GM20431 (cell line): ENCODE results near the gene PDE4B.
"Not testable (repeated sequence)": the region's sequence is repeated elsewhere in the genome, so short reads cannot be mapped to it uniquely, and the experiment has no call there.

ENCODE experiments used
- in situ Hi-C: fragments of 300-500 bp; cut with MseI, MboI; formaldehyde crosslinking; loops from one replicate; pipeline ENCODE4 v1.15.0; 2020; ENCODE audit warnings: low sequenced_read_pairs; ENCODE audit not compliant: unreplicated experiment

Gene PDE4B

DNA sequence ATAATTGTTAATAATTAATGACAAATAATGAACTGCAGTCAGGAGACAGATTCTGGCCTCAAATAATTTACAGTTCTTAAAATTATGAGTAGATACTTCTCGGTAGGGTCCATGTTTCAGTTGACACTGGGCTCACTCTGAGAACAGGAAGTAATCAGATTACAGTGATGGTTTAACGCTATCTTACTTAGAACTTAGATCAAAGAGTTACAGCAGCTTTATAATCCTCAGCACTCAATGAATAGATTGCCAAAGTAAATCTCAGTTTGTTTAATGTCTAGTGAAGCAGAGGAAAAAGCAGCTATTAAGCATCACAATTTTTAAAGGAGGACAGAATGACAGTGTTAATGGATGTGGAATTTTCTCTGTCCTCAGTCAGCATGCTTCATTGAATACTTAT, 79.6 kb downstream of the PDE4B start:
- in situ Hi-C loops, result no loop called here

DNA sequence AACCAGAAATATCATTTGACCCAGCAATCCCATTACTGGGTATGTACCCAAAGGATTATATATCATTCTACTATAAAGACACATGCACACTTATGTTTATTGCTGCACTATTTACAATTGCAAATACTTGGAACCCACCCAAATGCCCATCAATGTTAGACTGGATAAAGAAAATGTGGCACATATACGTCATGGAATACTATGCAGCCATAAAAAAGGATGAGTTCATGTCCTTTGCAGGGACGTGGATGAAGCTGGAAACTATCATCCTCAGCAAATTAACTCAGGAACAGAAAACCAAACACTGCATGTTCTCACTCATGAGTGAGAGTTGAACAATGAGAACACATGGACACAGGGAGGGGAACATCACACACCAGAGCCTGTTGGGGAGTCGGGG, 85.6 kb downstream of the PDE4B start:
- in situ Hi-C loops, result not testable (repeated sequence)

DNA sequence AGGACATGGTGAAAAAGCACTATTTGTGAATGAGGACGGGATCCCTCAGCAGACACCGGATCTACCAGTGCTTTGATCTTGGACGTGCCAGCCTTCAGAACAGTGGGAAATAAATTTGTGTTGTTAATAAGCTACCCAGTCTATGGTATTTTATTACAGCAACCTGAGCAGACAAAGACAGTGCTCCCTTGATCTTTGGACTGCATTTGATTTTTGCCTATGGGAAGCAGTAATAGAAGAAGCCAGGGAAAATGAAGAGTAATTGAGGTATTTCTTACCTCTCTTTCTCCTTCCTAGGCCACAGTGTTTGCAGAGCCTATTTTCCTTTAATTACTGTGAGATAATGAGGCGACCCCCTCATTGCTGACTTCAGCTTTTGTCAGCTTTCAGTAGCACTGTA, 87.9 kb downstream of the PDE4B start:
- in situ Hi-C loops, result no loop called here

DNA sequence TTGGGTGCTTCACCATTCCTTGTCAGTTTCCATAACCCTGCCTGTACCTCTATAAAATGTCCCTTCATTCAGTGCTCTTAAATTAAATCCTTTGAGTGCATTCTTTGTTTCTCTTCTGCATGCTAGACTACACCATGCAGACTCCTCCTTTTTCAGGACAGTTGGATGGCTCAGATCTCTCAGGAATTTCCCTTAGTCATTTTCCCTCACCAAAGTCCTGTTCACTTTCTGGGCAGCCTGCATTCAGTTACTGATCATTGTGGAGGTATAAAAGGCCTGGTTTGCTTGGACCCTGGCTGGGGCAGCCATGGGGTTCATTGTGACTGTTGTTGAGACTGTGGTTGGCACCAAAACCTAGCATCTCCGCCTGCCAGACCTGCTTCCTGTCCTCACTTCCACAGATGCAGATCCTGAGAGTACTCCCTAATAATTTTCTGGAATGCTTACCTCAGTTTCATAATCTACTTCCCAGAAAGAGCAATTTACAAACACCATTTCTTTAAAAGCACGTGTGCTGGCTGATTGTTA, 88.4 kb downstream of the PDE4B start:
- in situ Hi-C loops, result no loop called here

DNA sequence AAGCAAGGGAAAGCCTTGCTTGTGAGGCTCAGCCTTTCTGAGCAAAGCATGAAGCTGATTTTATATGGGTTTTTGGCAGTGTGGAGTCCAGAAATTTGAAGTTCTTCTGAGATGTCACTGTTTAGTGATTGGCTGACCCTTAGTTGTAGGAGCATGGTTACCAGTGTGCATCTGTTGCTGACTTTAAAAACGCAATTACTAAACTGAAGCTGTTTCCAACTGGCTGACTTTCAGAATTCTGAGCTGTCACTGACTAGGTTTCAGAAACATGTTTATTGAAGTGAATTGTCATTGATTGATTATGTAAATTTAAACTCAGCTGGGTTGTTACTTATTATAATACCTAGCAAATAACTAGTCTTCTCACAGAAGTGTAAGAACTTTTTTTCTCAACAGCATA, 89.4 kb downstream of the PDE4B start:
- in situ Hi-C loops, result no loop called here

DNA sequence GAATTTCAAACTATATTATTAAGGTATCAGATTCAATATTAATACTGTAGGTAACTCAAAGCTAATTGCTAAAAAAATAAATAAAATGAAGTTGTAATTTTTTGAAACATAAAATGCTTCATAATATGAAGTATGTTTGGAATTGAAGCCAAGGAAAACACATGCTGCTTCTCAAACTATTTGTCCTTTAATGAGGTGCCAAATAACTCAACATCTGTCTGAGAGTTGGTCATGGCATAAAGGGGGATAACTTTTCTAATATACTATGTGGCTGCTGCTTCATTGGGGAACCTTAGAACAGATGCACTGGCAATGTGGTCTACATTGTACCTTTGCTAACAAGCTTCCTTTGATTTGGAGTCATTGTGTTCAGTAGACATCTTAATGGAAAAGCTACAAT, 96.7 kb downstream of the PDE4B start:
- in situ Hi-C loops, result no loop called here

DNA sequence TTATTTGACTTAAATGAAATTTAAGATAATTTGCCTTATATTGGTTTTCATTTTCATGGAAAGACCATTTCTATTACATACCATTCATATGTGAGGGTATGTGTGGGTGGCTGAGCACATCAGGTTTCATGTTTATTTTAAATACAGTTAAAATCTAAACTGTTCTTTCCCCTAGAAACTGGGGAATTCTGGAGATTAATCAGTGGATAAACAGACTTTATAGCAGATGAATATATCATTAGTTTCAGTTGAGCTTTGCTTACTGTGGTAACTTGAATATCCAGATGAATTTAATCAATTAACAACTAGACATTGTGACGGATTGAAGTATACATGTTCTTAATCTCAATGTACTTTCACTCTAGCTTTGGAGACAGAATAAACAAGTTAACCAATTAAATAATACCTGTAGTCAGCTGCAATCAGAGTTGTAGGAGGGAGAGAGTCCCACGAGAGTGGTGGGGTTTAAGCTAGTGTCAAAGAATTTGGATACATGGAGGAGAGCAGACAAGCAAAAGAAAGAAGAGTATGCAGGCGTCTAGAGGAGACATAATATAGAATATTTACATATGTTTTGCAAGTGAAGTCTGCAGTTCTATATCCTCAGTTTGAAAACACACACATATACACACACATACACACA, 97.6 kb downstream of the PDE4B start:
- in situ Hi-C loops, result no loop called here

DNA sequence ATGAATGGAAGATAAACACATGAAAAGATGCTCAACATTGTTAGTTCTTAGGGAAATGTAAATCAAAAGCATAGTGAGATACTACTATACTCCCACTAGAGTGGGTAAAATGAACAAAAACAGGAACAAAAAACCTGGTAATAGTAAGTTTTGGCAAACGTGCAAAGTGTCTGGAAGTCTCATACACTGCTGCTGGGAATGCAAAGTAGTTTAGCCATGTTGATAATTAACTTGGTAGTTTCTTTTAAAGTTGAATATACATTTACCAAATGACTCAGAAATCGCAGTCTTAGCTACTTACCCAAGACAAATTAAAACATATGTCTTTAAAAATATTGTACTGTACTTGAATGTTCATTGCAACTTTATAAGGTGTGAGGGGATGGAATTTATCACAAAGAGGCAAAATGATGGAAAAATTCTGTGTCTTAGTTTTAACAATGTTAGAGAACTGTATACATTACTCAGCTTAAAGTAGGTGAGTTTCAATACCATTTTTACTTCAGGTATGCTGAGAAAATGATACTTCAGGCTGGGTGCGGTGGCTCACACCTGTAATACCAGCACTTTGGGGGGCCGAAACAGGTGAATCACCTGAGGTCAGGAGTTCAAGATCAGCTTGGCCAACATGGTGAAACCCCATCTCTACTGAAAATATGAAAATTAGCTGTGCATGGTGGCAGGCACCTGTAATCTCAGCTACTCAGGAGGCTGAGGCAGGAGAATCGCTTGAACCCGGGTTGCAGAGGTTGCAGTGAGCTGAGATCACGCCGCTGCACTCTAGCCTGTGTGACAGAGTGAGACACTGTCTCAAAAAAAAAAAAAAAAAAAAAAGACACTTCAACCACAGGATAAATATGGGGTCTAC, 102.3 kb downstream of the PDE4B start:
- in situ Hi-C loops, result no loop called here

DNA sequence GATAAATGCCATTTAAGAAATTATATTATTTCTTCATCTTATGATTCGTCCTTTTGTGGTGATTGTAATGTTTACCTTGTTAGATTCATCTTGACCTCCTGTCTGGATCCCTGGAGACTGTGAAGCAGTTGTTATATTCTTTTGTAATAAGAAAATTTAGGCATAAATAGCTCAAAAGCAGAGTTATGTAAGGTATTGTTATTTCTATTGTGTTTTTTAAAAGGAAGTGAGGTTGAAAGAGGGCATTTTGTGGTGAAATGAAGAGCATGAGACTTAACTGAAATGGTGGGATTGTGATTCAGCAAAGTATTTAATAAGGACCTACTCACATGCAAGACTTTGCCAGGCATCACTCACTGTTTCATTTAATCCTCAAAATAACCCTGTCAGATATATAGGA, 104.0 kb downstream of the PDE4B start:
- in situ Hi-C loops, result no loop called here

DNA sequence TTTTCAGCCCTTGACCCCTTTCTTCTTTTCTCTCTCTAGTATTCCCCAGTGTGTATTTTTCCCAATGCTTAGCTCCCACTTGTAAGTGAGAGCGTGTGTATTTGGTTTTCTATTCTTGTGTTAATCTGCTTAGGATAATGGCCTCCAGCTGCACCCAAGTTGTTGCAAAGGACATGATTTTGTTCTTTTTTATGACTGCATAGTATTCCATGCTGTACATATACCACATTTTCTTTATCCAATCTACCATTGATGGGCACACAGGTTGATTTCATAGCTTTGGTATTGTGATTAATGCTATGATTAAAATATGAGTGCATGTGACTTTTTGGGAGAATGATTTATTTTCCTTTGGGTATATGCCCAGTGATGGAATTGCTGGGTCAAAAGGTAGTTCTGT, 104.8 kb downstream of the PDE4B start:
- in situ Hi-C loops, result no loop called here

DNA sequence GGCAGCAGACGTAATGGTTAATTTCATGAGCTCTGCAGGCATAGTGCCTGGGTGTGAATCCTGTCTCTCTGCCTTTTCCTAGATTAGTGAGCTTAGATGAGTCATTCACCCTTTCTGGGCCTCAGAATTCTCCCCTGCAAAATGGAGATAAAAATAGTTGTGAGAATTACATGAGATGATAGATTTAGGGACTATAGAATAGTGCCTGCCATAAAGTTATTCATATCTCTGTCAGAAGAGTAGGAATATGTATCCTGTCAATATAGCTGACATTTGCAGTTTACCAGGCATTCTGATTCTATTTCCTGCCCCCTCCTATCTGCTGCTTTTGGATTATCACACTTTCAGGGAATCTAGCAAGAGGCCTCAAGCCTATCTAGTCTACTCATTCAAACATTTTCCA, 112.0 kb downstream of the PDE4B start:
- in situ Hi-C loops, result no loop called here

DNA sequence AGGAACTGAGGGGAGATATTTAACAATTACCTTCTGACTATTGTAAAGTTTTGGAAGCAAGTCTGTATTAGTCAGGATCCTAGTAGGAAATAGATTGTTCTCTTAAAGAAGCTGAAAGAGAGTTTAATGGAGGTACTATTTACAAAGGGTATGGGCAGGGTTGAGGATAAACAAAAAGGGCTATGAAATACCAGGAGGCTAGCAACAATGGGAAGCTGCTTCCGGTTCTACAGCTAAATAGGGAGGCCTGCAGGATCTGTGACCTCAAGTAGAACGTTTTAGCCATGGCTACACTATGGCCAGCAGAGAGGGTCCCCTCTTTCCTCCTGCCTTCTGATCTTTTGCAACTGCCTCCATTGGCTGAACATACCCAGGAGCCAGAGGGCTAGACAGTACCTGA, 117.7 kb downstream of the PDE4B start:
- in situ Hi-C loops, result no loop called here

DNA sequence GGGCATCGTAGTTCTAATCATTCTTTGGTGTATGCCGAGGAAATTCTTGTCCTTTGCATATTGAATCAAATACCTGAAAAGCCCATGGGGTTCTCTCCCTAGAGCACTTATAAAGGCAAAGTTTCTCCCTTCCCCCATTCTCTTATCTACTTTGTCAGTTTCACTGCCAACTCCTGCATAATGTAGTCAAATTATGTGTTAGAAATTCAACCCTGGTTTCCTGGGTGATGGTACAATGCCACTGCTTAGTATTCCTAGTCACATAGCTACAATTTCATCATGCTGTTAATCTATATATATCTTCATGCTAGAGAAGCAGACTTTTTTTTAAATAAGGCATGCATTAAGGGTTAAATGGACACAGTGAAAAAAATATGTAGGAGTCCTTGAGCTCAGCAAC, 119.0 kb downstream of the PDE4B start:
- in situ Hi-C loops, result no loop called here

DNA sequence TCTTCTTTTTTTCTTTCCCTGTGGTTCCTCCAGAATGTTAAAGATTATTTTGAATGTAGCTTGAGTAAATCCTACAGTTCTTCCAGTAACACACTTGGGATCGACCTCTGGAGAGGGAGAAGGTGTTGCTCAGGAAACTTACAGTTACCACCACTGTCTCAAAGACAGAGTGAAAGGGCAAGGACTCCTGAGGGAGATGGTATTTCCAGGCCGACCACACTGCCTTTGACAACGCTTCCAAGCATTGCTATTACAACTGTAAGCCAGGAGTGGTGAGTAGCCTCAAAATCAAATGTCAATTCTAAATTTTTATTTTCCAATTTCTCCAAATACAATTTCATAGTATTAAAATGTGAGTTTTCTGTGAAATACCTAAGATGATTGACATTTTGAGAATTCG, 125.9 kb downstream of the PDE4B start:
- in situ Hi-C loops, result no loop called here

DNA sequence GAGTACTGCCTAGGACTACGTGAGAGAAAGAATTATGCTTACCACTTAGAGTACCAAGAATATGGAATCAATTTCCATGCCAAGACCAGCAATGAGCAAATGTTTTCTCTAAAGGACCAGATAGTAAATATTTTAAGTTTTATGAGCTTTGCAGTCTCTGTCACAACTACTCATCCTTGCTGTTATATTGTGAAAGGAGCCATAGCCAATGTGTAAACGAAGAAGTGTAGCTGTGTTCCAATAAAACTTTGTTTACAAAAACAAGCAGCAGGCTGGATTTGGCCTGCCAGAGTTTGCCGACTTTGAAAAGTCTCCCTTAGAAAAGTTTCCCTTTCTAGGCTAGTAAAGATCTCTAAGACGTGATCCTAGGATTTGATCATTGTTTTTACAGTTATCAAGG, 128.8 kb downstream of the PDE4B start:
- in situ Hi-C loops, result no loop called here

DNA sequence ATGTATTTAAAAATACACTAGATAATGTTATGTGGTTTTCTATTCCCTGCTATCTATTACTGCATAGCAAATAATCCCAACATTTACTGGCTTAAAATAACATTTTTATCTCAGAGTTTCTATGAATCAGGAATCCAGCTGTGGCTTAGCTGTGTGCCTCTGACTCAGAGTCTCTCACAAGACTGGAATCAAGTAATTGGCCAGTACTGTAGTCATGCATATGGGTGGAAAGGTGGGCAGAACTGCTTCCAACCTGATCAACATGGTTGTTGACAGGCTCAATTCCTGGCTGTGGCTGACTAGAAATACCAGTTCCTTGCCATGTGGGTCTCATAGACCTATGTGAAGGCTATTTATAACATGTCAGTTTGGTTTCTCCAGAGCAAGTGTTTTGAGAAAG, 131.8 kb downstream of the PDE4B start:
- in situ Hi-C loops, result no loop called here

DNA sequence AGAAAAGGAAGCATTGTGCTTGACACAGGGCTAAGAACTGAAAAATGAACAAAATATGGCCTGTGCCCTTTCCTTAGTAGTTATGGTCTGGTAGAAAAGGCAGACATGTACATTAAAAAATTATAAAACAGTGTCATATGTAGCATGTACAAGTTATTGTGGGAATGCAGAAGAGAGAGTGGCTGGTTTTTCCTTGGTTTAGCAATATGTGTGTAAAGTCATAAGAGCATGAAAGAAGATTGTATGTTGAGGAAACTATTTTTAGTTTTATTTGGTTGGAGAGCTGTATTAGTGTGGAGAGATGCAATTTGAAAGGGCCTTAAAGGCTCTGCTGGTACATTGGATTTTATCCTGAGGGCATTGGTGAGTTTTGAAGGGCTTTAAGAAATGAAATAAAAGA, 145.8 kb downstream of the PDE4B start:
- in situ Hi-C loops, result no loop called here

DNA sequence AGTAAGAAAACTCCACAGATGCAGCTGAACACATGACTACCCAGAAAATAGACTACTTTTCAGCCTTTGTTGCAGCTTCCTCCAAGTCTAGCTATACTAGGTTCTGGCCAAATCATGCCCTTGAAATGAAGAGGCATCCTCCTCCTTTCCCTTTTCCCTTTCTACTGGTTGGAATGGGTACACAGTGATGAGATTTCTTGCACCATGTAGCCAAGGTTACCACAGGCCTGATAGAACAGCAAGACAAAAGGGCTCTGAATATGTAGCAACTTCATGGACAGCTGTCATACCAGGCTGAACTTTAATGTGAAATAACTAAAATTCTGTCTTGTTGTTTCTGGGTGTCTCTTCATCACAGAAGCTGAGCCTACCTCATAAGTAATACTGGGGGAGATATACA, 146.5 kb downstream of the PDE4B start:
- in situ Hi-C loops, result no loop called here

DNA sequence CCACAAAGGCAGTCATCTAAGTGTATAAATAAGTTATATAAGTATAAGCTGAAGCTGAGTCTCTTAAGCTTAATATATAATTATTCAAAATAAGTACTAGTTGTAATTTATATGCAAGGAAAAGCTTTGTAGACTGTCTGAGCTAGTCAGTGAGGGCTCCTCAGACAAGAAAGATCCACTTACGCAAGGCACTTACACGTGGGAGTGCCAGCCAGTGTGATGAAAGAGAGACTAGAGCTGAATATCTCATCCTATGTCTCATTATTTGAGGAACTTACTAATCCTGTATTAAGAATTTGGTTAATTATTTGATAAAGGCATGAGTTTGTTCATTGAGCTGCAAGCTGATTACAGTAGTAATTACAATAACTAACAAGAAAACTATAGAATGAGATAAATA, 146.9 kb downstream of the PDE4B start:
- in situ Hi-C loops, result no loop called here

DNA sequence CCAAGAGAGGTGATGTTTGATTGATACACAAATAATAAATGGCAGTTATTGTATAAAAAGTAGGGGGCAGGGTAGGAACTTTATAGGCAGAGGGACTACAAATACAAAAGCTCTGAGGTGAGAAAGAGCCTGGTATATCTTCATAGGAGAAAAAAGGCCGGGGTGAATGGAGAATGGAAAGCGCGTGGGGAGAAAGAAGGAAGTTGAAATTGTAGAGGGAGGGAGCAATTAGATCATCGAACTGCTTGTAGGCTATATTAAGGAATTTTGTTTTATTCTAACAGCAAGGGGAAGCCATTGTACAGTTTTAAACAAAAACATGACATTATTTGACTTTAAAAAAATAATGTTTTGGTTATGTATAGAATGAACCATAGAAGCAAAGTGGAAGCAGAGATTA, 147.4 kb downstream of the PDE4B start:
- in situ Hi-C loops, result no loop called here

DNA sequence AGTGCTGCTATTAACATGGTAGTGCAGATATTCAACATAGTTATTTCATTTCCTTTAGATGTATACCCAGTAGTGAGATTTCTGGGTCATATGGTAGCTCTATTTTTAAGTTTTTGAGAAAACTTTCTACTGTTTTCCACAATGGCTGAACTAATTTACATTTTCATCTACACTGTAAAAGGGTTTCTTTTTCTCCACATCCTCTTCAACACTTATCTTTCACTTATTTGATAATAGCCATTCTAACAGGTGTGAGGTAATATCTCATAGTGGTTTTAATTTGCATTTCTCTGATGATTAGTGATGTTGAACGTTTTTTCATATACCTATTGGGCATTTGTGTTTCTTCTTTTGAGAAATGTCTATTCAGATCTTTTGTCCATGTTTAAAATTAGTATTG, 149.8 kb downstream of the PDE4B start:
- in situ Hi-C loops, result no loop called here

DNA sequence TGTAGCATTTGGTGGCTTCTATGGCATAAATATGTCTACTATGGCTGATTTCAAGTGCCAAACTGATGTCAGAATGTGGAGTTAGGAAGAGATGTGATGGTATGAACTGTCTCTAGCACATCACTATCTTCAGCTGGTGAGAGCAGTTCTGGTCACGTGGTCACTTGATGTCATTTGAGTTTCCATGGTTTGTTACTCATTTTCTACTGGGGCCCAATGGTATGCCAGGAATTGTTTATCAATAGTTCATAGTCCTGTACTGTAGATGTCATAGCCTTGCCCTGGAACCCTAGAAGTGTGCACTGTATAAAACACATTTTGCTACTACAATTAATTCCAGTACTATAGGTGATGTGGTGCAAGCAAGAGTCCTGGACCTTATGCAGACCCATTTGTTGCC, 153.7 kb downstream of the PDE4B start:
- in situ Hi-C loops, result no loop called here
